Keratinocyte (primary cell): ENCODE results near the gene MAX. TPM values are rescaled to one million over a fixed set of nuclear protein-coding genes. Genes with fewer than 3 reads are reported as not detected.

ENCODE experiments used
- DNase-seq: peaks from one replicate; pipeline ENCODE4 v3.0.0-alpha.2; 2011; ENCODE audit warnings: low read depth, missing footprints, low spot score
- FAIRE-seq: peaks from 2 replicates; lab custom pipeline; 2011; peaks lifted over from hg19 to GRCh38; lab: Jason Lieb, UNC
- H2AFZ ChIP-seq: 2 replicates; pipeline ENCODE4 v1.6.0; 2012; ENCODE audit warnings: low read length, control low read depth, inconsistent platforms; ENCODE audit not compliant: control insufficient read depth
- H3K27ac ChIP-seq: 2 replicates; pipeline ENCODE4 v1.5.1; 2011; ENCODE audit warnings: low read length; ENCODE audit not compliant: control insufficient read depth, insufficient read depth
- H3K27me3 ChIP-seq: 3 replicates; pipeline ENCODE4 v1.6.0; 2011; ENCODE audit warnings: low read length; ENCODE audit not compliant: control insufficient read depth, insufficient read depth; ENCODE audit errors: extremely low read depth
- H3K36me3 ChIP-seq, 2 experiments: 2 replicates in 1 of 2; 3 replicates in 1 of 2; pipeline ENCODE4 v1.5.1; 2011; ENCODE audit warnings: low read length in 2 of 2, mild to moderate bottlenecking in 1 of 2; ENCODE audit not compliant: control insufficient read depth in 2 of 2, insufficient read depth in 2 of 2; ENCODE audit errors: extremely low read depth in 1 of 2
- H3K4me1 ChIP-seq: 3 replicates; pipeline ENCODE4 v1.5.1; 2011; ENCODE audit warnings: low read length; ENCODE audit not compliant: control insufficient read depth, insufficient read depth; ENCODE audit errors: extremely low read depth
- H3K4me2 ChIP-seq: 3 replicates; pipeline ENCODE4 v1.6.0; 2011; ENCODE audit warnings: low read depth, low read length; ENCODE audit not compliant: control insufficient read depth, insufficient read depth; ENCODE audit errors: extremely low read depth
- H3K4me3 ChIP-seq, 3 experiments: fragments of 200-600 bp in 1 of 3; sonication (generic) in 1 of 3; 2 replicates in 2 of 3; 3 replicates in 1 of 3; pipeline ENCODE4 v1.5.1; 2011 to 2016; ENCODE audit warnings: low read length in 3 of 3, mild to moderate bottlenecking in 3 of 3, control low read depth in 2 of 3, inconsistent platforms in 1 of 3, low read depth in 1 of 3, mixed read lengths in 1 of 3, mixed run types in 1 of 3, moderate library complexity in 1 of 3; ENCODE audit not compliant: control insufficient read depth in 2 of 3, insufficient read depth in 2 of 3; ENCODE audit errors: extremely low read depth in 1 of 3
- H3K79me2 ChIP-seq: 2 replicates; pipeline ENCODE4 v1.6.0; 2012; ENCODE audit warnings: low read length; ENCODE audit not compliant: control insufficient read depth, insufficient read depth
- H3K9ac ChIP-seq: 3 replicates; pipeline ENCODE4 v1.6.0; 2011; ENCODE audit warnings: low read length; ENCODE audit not compliant: control insufficient read depth, insufficient read depth; ENCODE audit errors: extremely low read depth
- H3K9me1 ChIP-seq: 3 replicates; pipeline ENCODE4 v1.6.0; 2011; ENCODE audit warnings: low read length; ENCODE audit not compliant: control insufficient read depth, insufficient read depth; ENCODE audit errors: extremely low read depth
- H3K9me3 ChIP-seq: 2 replicates; pipeline ENCODE4 v1.5.1; 2012; ENCODE audit warnings: low read depth, low read length; ENCODE audit not compliant: control insufficient read depth
- H4K20me1 ChIP-seq: 3 replicates; pipeline ENCODE4 v1.6.0; 2011; ENCODE audit warnings: low read length; ENCODE audit not compliant: control insufficient read depth, insufficient read depth; ENCODE audit errors: extremely low read depth
- EZH2 ChIP-seq: IDR thresholded peaks from one replicate; pipeline ENCODE4 v1.6.1; 2012; ENCODE audit warnings: inconsistent platforms, mild to moderate bottlenecking, low read length, moderate library complexity
- dilution Hi-C: fragments of 300-500 bp; cut with MboI; formaldehyde crosslinking; loops from one replicate; pipeline ENCODE4 v1.7.0; 2020; ENCODE audit warnings: low sequenced_read_pairs; ENCODE audit not compliant: extremely low pct_ligation_motif_present
- polyA plus RNA-seq, 5 experiments: library from polyadenylated mRNA; depleted of rRNA in 3 of 5; stranded (reverse) in 3 of 5; stranded (forward) in 1 of 5; unstranded in 1 of 5; fragments of >200 nt; gene quantifications; 1 replicate in 1 of 5; 2 replicates in 3 of 5; 3 replicates in 1 of 5; pipeline versions ENCODE4 v1.2.1 to v1.2.3, GENCODE V29; 2011 to 2012; ENCODE audit warnings: missing spikeins in 2 of 5, low read depth in 1 of 5, low replicate concordance in 1 of 5
- TF ChIP-seq, protein P1 (sequence below), 3 experiments: IDR thresholded peaks in 1 of 3; conservative IDR thresholded peaks in 1 of 3; optimal IDR thresholded peaks in 1 of 3; 2 replicates in 2 of 3; 3 replicates in 1 of 3; pipeline versions ENCODE3 to v1.5.1; 2011; ENCODE audit warnings: low read length in 3 of 3, mild to moderate bottlenecking in 3 of 3, moderate library complexity in 2 of 3, control low read depth in 1 of 3, inconsistent platforms in 1 of 3; ENCODE audit not compliant: insufficient read depth in 2 of 3; ENCODE audit errors: extremely low read depth in 1 of 3

Gene MAX
- polyA plus RNA-seq, 1 donor (not counting 4 experiments of a cell fraction or from before 2014, with no cell fraction given): 65.2 TPM

DNA sequence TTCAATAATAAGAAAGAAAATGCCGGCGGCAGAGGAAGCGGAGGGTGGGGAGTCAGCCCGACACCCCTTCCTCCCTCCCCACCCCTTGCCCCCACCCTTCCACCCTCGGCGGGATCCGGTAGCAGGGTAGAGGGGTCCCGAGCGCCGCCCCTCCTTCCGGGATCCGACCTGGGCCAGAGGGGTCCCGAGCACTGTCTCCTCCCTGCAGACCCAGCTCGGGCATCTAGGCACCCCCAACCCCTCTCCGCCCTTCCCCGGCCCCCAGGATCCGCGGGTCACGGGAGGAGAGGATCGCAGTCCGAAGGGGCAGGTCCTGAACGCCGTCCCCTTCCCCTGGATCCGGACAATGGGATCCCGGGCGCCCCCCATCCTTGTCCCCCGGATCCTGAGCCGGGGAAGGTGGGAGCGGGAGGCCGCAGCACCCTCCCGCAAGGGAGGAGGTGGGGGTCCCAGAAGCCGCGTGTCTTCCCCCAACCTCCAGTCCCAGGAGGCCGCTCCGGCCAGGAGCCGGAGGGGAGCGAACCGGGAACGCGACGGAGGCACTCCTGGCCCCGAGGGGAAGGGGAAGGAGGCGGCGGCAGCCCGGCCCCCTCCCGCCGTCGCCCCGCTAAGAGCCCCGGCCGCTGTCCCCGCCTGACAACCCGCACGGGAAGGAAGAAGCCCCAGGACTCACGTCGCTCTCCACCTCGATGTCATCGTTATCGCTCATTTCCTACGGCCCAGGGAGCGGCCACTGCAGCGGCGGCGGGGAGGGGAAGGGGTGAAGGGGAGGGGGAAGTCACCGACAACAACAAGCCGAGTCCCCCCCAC is 481 bp downstream of the MAX start:
- Histone ChIP-seq H3K9me3 (no peaks in the 10 kb centered on the region), H3K27me3 (no peaks in the 10 kb centered on the region), H3K4me3 (peak overlapping the region; percentile 77 to 99 (median 92)), H3K4me1 (peaks cover 18% of the 10 kb centered on the region), H3K36me3 (peaks cover 0 to 5% of the 10 kb centered on the region in 2 experiments), H2AFZ (peak overlapping the region; percentile 59), H4K20me1 (no peaks in the 10 kb centered on the region), H3K9me1 (no peaks in the 10 kb centered on the region), H3K9ac (peak overlapping the region; percentile 85), H3K27ac (peak overlapping the region; percentile 72), H3K79me2 (peaks cover 39% of the 10 kb centered on the region), H3K4me2 (peak overlapping the region; percentile 92)
- FAIRE-seq: no peak
- TF ChIP-seq, protein P1, sequence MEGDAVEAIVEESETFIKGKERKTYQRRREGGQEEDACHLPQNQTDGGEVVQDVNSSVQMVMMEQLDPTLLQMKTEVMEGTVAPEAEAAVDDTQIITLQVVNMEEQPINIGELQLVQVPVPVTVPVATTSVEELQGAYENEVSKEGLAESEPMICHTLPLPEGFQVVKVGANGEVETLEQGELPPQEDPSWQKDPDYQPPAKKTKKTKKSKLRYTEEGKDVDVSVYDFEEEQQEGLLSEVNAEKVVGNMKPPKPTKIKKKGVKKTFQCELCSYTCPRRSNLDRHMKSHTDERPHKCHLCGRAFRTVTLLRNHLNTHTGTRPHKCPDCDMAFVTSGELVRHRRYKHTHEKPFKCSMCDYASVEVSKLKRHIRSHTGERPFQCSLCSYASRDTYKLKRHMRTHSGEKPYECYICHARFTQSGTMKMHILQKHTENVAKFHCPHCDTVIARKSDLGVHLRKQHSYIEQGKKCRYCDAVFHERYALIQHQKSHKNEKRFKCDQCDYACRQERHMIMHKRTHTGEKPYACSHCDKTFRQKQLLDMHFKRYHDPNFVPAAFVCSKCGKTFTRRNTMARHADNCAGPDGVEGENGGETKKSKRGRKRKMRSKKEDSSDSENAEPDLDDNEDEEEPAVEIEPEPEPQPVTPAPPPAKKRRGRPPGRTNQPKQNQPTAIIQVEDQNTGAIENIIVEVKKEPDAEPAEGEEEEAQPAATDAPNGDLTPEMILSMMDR (optimal IDR thresholded peaks at IDR 0.05 in 1 of 3, IDR thresholded peaks at IDR 0.05 in 1 of 3, conservative IDR thresholded peaks at IDR 0.05 in 1 of 3; ENCODE audit: extremely low read depth in 1 of 3, insufficient read depth in 2 of 3, low read length in 3 of 3): no peak
- no peak for TF ChIP-seq EZH2
- dilution Hi-C loops: no loop called here
- DNase-seq: no peak

DNA sequence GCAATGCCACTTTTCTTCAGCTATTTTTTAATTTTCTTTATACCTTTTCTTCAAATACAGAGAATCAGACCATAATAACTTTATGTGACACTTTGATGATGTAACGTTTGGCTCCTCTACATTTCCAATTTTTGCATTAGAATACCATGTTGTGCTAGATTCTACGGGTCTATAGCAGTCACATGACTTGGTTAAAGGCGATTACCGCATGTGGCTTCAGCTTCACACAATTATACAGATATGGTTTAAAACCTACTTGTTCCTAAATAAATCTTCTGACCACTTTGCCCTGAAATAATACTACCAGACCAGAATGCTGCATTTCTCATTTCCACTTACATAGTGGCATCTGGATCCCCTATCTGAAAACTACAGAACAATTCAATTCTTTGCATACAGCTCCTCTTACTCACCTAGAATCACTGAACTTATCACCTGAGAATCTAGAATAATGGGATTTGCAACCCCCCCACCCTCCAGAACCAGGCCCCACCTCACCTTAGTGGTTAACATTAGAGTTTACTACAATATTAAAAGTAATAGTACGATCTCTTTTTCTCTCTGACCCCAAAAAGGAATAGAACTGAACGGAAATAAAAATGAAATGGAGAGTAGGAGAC is 1.3 kb downstream of the MAX start:
- peak overlapping the region; percentile 47 for H3K27ac ChIP-seq
- peaks cover 24% of the 10 kb centered on the region for H3K4me1 ChIP-seq

More for the DNA sequence above, 1.3 kb downstream of the MAX start:
- DNase-seq (no peak), FAIRE-seq (no peak)
- no peak overlapping the region for H2AFZ ChIP-seq
- peaks cover 3% of the 10 kb centered on the region for H4K20me1 ChIP-seq
- TF ChIP-seq EZH2: no peak
- TF ChIP-seq, protein P1 (optimal IDR thresholded peaks at IDR 0.05 in 1 of 3, IDR thresholded peaks at IDR 0.05 in 1 of 3, conservative IDR thresholded peaks at IDR 0.05 in 1 of 3; ENCODE audit: extremely low read depth in 1 of 3, insufficient read depth in 2 of 3, low read length in 3 of 3): no peak
- H3K9me1 ChIP-seq: no peaks in the 10 kb centered on the region
- no peaks in the 10 kb centered on the region for H3K9me3 ChIP-seq
- dilution Hi-C loops: no loop called here
- peaks cover 47% of the 10 kb centered on the region for H3K79me2 ChIP-seq
- H3K9ac ChIP-seq: peak overlapping the region; percentile 85
- peaks cover 1 to 7% of the 10 kb centered on the region in 2 experiments for H3K36me3 ChIP-seq
- peak overlapping the region; percentile 77 to 99 (median 92) for H3K4me3 ChIP-seq
- H3K4me2 ChIP-seq: peak overlapping the region; percentile 92
- no peaks in the 10 kb centered on the region for H3K27me3 ChIP-seq
